HG03520 (cell line): ENCODE measurements around the gene NTNG1.

Experiments used
- ATAC-seq: cut with Tn5 transposase; IDR thresholded peaks from one replicate; pipeline ENCODE4 v1.9.1; 2021; ENCODE audit warnings: mild to moderate bottlenecking, moderate library complexity; ENCODE audit not compliant: unreplicated experiment

The NTNG1 gene

GRCh38 chr1:107323784-107324183 is 182.9 kb downstream of the NTNG1 start:
- no peak for ATAC-seq

GRCh38 chr1:107326824-107327445 is 186.1 kb downstream of the NTNG1 start:
- ATAC-seq = no peak

GRCh38 chr1:107327446-107327845 is 186.6 kb downstream of the NTNG1 start:
- no peak for ATAC-seq

- no peak for ATAC-seq
These were observed 187.2 kb downstream of the NTNG1 start for GRCh38 chr1:107328087-107328486.

GRCh38 chr1:107339775-107340174 is 198.9 kb downstream of the NTNG1 start:
- ATAC-seq = no peak

- ATAC-seq = no peak
These were observed 201.5 kb downstream of the NTNG1 start for GRCh38 chr1:107342316-107342715.

- ATAC-seq = no peak
These were observed 201.9 kb downstream of the NTNG1 start for GRCh38 chr1:107342768-107343167.

- ATAC-seq = no peak
These were observed 202.8 kb downstream of the NTNG1 start for GRCh38 chr1:107343601-107344000.

GRCh38 chr1:107344268-107344760 is 203.5 kb downstream of the NTNG1 start:
- no peak for ATAC-seq

GRCh38 chr1:107344836-107345235 is 204.0 kb downstream of the NTNG1 start:
- ATAC-seq = no peak

- ATAC-seq = no peak
These were observed 212.0 kb downstream of the NTNG1 start for GRCh38 chr1:107352850-107353249.

- ATAC-seq = no peak
These were observed 216.5 kb downstream of the NTNG1 start for GRCh38 chr1:107357376-107357775.

GRCh38 chr1:107358619-107359327 is 217.9 kb downstream of the NTNG1 start:
- no peak for ATAC-seq

- ATAC-seq = peak; percentile 37
These were observed 218.8 kb downstream of the NTNG1 start for GRCh38 chr1:107359472-107360241.

GRCh38 chr1:107362468-107363140 is 221.8 kb downstream of the NTNG1 start:
- peak; percentile 72 for ATAC-seq

- ATAC-seq = no peak
These were observed 222.3 kb downstream of the NTNG1 start for GRCh38 chr1:107363154-107363553.

- no peak for ATAC-seq
These were observed 224.8 kb downstream of the NTNG1 start for GRCh38 chr1:107365527-107366240.

- no peak for ATAC-seq
These were observed 237.6 kb downstream of the NTNG1 start for GRCh38 chr1:107378426-107378825.

- ATAC-seq = no peak
These were observed 238.0 kb downstream of the NTNG1 start for GRCh38 chr1:107378866-107379265.

GRCh38 chr1:107379826-107380225 is 239.0 kb downstream of the NTNG1 start:
- ATAC-seq = no peak
